Measurements from ENCODE around the gene GART. TPM values are rescaled to one million over a fixed set of nuclear protein-coding genes. Genes with fewer than 3 reads are reported as not detected.

The GART gene
- total and polyA plus RNA-seq, 4 donors: 15.3 to 58.7 (median 46.9) TPM

- no peak overlapping the region for H3K4me3 ChIP-seq
- H3K36me3 ChIP-seq (ENCODE audit: control insufficient read depth in 4 of 4, insufficient read depth in 4 of 4, low read length in 4 of 4): peaks cover 39 to 63% (median 52%) of the 10 kb centered on the region in 4 donors
- peaks cover 0 to 4% (median 0%) of the 10 kb centered on the region in 5 donors for H3K4me1 ChIP-seq (ENCODE audit: control insufficient read depth in 5 of 5, insufficient read depth in 5 of 5, low read length in 5 of 5)
- no peaks in the 10 kb centered on the region for H3K27me3 ChIP-seq (ENCODE audit: control insufficient read depth in 3 of 3, insufficient read depth in 3 of 3, low read length in 2 of 3)
- peaks cover 0 to 4% (median 2%) of the 10 kb centered on the region in 4 donors for H3K9me3 ChIP-seq (ENCODE audit: control insufficient read depth in 4 of 4, insufficient read depth in 3 of 4, low read length in 3 of 4)
- DNase-seq: no peak
- no peak overlapping the region for H3K9ac ChIP-seq (ENCODE audit: insufficient read depth in 1 of 2, low read length in 2 of 2)
- ATAC-seq (ENCODE audit: insufficient read depth, low FRiP score): no peak
- no peak for TF ChIP-seq CTCF (IDR thresholded peaks at IDR 0.05; ENCODE audit: control extremely low read depth, extremely low read depth)
- 98% methylated on average over 2 of the region's 2 CpGs for WGBS, 2 donors
- no peak overlapping the region for H3K27ac ChIP-seq (ENCODE audit: low read depth in 1 of 2, low read length in 1 of 2)
Measured at GRCh38 chr21:33551664-33552063, 9.7 kb upstream of the GART start.

- ATAC-seq (ENCODE audit: insufficient read depth, low FRiP score) (no peak), DNase-seq (no peak)
- Histone ChIP-seq H3K9ac (ENCODE audit: insufficient read depth in 1 of 2, low read length in 2 of 2) (no peak overlapping the region), H3K4me3 (no peak overlapping the region), H3K27me3 (ENCODE audit: control insufficient read depth in 3 of 3, insufficient read depth in 3 of 3, low read length in 2 of 3) (no peaks in the 10 kb centered on the region), H3K27ac (ENCODE audit: low read depth in 1 of 2, low read length in 1 of 2) (no peak overlapping the region), H3K36me3 (ENCODE audit: control insufficient read depth in 4 of 4, insufficient read depth in 4 of 4, low read length in 4 of 4) (peaks cover 38 to 60% (median 52%) of the 10 kb centered on the region in 4 donors), H3K4me1 (ENCODE audit: control insufficient read depth in 5 of 5, insufficient read depth in 5 of 5, low read length in 5 of 5) (peaks cover 0 to 4% (median 0%) of the 10 kb centered on the region in 5 donors), H3K9me3 (ENCODE audit: control insufficient read depth in 4 of 4, insufficient read depth in 3 of 4, low read length in 3 of 4) (peaks cover 0 to 4% (median 2%) of the 10 kb centered on the region in 4 donors)
- no peak for TF ChIP-seq CTCF (IDR thresholded peaks at IDR 0.05; ENCODE audit: control extremely low read depth, extremely low read depth)
- WGBS, 2 donors: 98 to 99% methylated on average over 23 of the region's 23 CpGs
Measured at GRCh38 chr21:33550772-33551660, 9.1 kb upstream of the GART start.

- H3K4me3 ChIP-seq: no peak overlapping the region
- ATAC-seq (ENCODE audit: insufficient read depth, low FRiP score): no peak
Measured at GRCh38 chr21:33549848-33550771, 8.2 kb upstream of the GART start.

More at GRCh38 chr21:33549848-33550771, 8.2 kb upstream of the GART start:
- no peak for TF ChIP-seq CTCF (IDR thresholded peaks at IDR 0.05; ENCODE audit: control extremely low read depth, extremely low read depth)
- Histone ChIP-seq H3K27me3 (ENCODE audit: control insufficient read depth in 3 of 3, insufficient read depth in 3 of 3, low read length in 2 of 3) (no peaks in the 10 kb centered on the region), H3K27ac (ENCODE audit: low read depth in 1 of 2, low read length in 1 of 2) (no peak overlapping the region), H3K36me3 (ENCODE audit: control insufficient read depth in 4 of 4, insufficient read depth in 4 of 4, low read length in 4 of 4) (peaks cover 38 to 60% (median 50%) of the 10 kb centered on the region in 4 donors), H3K4me1 (ENCODE audit: control insufficient read depth in 5 of 5, insufficient read depth in 5 of 5, low read length in 5 of 5) (peaks cover 0 to 6% (median 0%) of the 10 kb centered on the region in 5 donors), H3K9me3 (ENCODE audit: control insufficient read depth in 4 of 4, insufficient read depth in 3 of 4, low read length in 3 of 4) (peaks cover 0 to 4% (median 2%) of the 10 kb centered on the region in 4 donors), H3K9ac (ENCODE audit: insufficient read depth in 1 of 2, low read length in 2 of 2) (no peak overlapping the region)
- WGBS, 2 donors: 97 to 98% methylated on average over 19 of the region's 19 CpGs
- DNase-seq: no peak

Data from lung (tissue), 12 donors.